CD4-positive, alpha-beta T cell (primary cell): ENCODE data around the gene INTS3. TPM values are rescaled to one million over a fixed set of nuclear protein-coding genes. Genes with fewer than 3 reads are reported as not detected.

Experiments
- ATAC-seq: fragments of 200-7000 bp; cut with Tn5 transposase; one replicate; pipeline ENCODE4 v1.10.0; 2022; ENCODE audit warnings: mild to moderate bottlenecking; ENCODE audit not compliant: poor library complexity
- CTCF ChIA-PET: fragments of 350-600 bp; sonication (Branson Sonifier 250); formaldehyde crosslinking; loops from one replicate; lab custom pipeline; 2021; ENCODE audit warnings: antibody characterized with exemption, inconsistent platforms; lab: Charles Lee
- POLR2A ChIA-PET: fragments of 350-600 bp; sonication (Branson Sonifier 250); formaldehyde crosslinking; loops from one replicate; lab custom pipeline; 2021; ENCODE audit warnings: antibody characterized with exemption, inconsistent platforms; lab: Charles Lee
- DNase-seq, 14 experiments: peaks; one replicate each; pipeline ENCODE4 v3.0.0-alpha.2; 2013 to 2020; ENCODE audit warnings: mixed read lengths in 2 of 14
- H3K27ac ChIP-seq, 2 donors: one replicate each; pipeline versions ENCODE4 v1.5.1 to v1.7.0; 2013; ENCODE audit warnings: low read length in 2 of 2, low read depth in 1 of 2, mild to moderate bottlenecking in 1 of 2
- H3K27me3 ChIP-seq, 2 experiments: 1 replicate in 1 of 2; 2 replicates in 1 of 2; pipeline versions ENCODE4 v1.6.1 to v1.7.0; 2013; ENCODE audit warnings: low read length in 2 of 2, control low read depth in 1 of 2, mild to moderate bottlenecking in 1 of 2, moderate library complexity in 1 of 2; ENCODE audit not compliant: insufficient read depth in 2 of 2, control insufficient read depth in 1 of 2
- H3K36me3 ChIP-seq: one replicate; pipeline ENCODE4 v1.6.1; 2013; ENCODE audit warnings: low read length, control low read depth; ENCODE audit not compliant: insufficient read depth
- H3K4me1 ChIP-seq: one replicate; pipeline ENCODE4 v1.6.1; 2013; ENCODE audit warnings: low read length, control low read depth; ENCODE audit not compliant: insufficient read depth
- H3K4me3 ChIP-seq: one replicate; pipeline ENCODE4 v1.5.1; 2013; ENCODE audit warnings: mild to moderate bottlenecking, low read length, moderate library complexity
- H3K9me3 ChIP-seq, 2 experiments: 1 replicate in 1 of 2; 2 replicates in 1 of 2; pipeline versions ENCODE4 v1.6.1 to v1.7.0; 2013; ENCODE audit warnings: low read length in 2 of 2, mild to moderate bottlenecking in 2 of 2, control low read depth in 1 of 2, moderate library complexity in 1 of 2; ENCODE audit not compliant: control insufficient read depth in 1 of 2, insufficient read depth in 1 of 2
- H3K27ac Mint-ChIP-seq: one replicate; pipeline ENCODE4 v1.8.0; 2020; ENCODE audit warnings: mixed read lengths
- H3K27me3 Mint-ChIP-seq: one replicate; pipeline ENCODE4 v1.8.0; 2021; ENCODE audit warnings: mixed read lengths
- H3K36me3 Mint-ChIP-seq: one replicate; pipeline ENCODE4 v1.8.0; 2021; ENCODE audit warnings: low read depth, mixed read lengths
- H3K4me1 Mint-ChIP-seq: one replicate; pipeline ENCODE4 v1.8.0; 2021; ENCODE audit warnings: low read depth, mixed read lengths
- H3K4me3 Mint-ChIP-seq: one replicate; pipeline ENCODE4 v1.8.0; 2020; ENCODE audit warnings: mild to moderate bottlenecking, mixed read lengths
- H3K9me3 Mint-ChIP-seq: one replicate; pipeline ENCODE4 v1.8.0; 2020; ENCODE audit warnings: mixed read lengths
- CTCF ChIP-seq: fragments of 200-600 bp; IDR thresholded peaks from one replicate; pipeline ENCODE4 v1.8.0; 2022; ENCODE audit warnings: antibody characterized with exemption, mild to moderate bottlenecking
- intact Hi-C, 2 experiments: fragments of 100-400 bp; cut with DNase I in 1 of 2; cut with micrococcal nuclease in 1 of 2; formaldehyde crosslinking; loops; one replicate each; pipeline versions ENCODE4 v1.15.1 to v1.9.0; 2023 to 2025; cut with DNase I, micrococcal nuclease
- total RNA-seq, 174 experiments: library from RNA in 2 of 174; stranded (reverse) in 2 of 174; gene quantifications; one replicate each; pipeline ENCODE4 v1.2.3 and lab custom pipeline; 2021 to 2026

Gene INTS3
- total RNA-seq, 2 experiments from 2014 or later = 24.9 to 27.4 TPM

- ATAC-seq (no peak), DNase-seq (no peak)
- no peaks in the 10 kb centered on the region for H3K27me3 ChIP-seq
- no peaks in the 10 kb centered on the region for H3K9me3 ChIP-seq
- no peaks in the 10 kb centered on the region for H3K4me1 Mint-ChIP-seq
- no peak overlapping the region for H3K27ac ChIP-seq
- H3K4me3 ChIP-seq = no peak overlapping the region
- H3K36me3 Mint-ChIP-seq = peaks cover 82% of the 10 kb centered on the region
- intact Hi-C loops = no loop called here
- no peaks in the 10 kb centered on the region for H3K4me1 ChIP-seq
- H3K36me3 ChIP-seq = peaks cover 81% of the 10 kb centered on the region
- H3K9me3 Mint-ChIP-seq = no peaks in the 10 kb centered on the region
- H3K27ac Mint-ChIP-seq = no peak overlapping the region
- H3K4me3 Mint-ChIP-seq = no peak overlapping the region
- ChIA-PET POLR2A (interaction anchor here (0.8 kb wide), 1 partner anchor 8 kb away, joined by 4 read pairs; no protein-coding TSS in a partner anchor), CTCF (no interaction called here)
- no peaks in the 10 kb centered on the region for H3K27me3 Mint-ChIP-seq
- TF ChIP-seq CTCF = no peak
Measured at GRCh38 chr1:153767519-153767918, 39.7 kb downstream of the INTS3 start.

GRCh38 chr1:153768316-153769181 lies 40.7 kb downstream of the INTS3 start:
- H3K4me1 Mint-ChIP-seq = no peaks in the 10 kb centered on the region
- H3K36me3 ChIP-seq = peaks cover 77% of the 10 kb centered on the region
- no peaks in the 10 kb centered on the region for H3K9me3 Mint-ChIP-seq
- DNase-seq = no peak
- no peaks in the 10 kb centered on the region for H3K4me1 ChIP-seq
- no peak for TF ChIP-seq CTCF
- H3K27me3 ChIP-seq = no peaks in the 10 kb centered on the region
- no peak overlapping the region for H3K27ac ChIP-seq
- no peak for ATAC-seq
- CTCF ChIA-PET = no interaction called here
- POLR2A ChIA-PET = no interaction called here
- H3K27ac Mint-ChIP-seq = no peak overlapping the region
- no peak overlapping the region for H3K4me3 Mint-ChIP-seq
- H3K9me3 ChIP-seq = no peaks in the 10 kb centered on the region
- peaks cover 71% of the 10 kb centered on the region for H3K36me3 Mint-ChIP-seq
- intact Hi-C loops = no loop called here
- no peak overlapping the region for H3K4me3 ChIP-seq
- H3K27me3 Mint-ChIP-seq = no peaks in the 10 kb centered on the region

DNA sequence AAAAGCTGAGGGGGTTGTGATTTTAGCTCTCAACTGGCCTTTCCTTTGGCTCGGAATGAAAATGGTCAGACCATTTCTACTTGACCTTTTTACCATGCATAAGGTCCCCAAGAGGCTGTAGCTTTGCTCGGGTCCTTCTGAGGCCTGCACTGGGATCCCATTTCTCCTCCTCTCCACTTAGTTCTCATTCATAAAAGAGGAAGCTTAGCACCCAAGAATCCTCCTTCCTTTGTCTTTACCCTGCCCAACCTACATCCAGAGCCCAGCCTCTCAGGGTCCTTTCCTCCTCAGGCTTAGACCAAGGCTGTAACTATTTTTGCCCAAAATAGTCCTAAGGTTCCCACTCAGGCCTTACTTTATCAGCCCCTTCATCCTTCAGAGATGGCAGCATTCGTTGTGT lies 41.4 kb downstream of the INTS3 start:
- no peaks in the 10 kb centered on the region for H3K4me1 ChIP-seq
- no peak overlapping the region for H3K27ac Mint-ChIP-seq
- intact Hi-C loops = no loop called here

More for the DNA sequence above, 41.4 kb downstream of the INTS3 start:
- H3K4me1 Mint-ChIP-seq = peaks cover 4% of the 10 kb centered on the region
- no peak for TF ChIP-seq CTCF
- H3K4me3 Mint-ChIP-seq = no peak overlapping the region
- peaks cover 65% of the 10 kb centered on the region for H3K36me3 Mint-ChIP-seq
- CTCF ChIA-PET = no interaction called here
- DNase-seq (no peak), ATAC-seq (no peak)
- POLR2A ChIA-PET = no interaction called here
- Histone ChIP-seq H3K27ac (no peak overlapping the region), H3K27me3 (no peaks in the 10 kb centered on the region), H3K4me3 (no peak overlapping the region), H3K9me3 (no peaks in the 10 kb centered on the region), H3K36me3 (peaks cover 72% of the 10 kb centered on the region)
- H3K9me3 Mint-ChIP-seq = no peaks in the 10 kb centered on the region
- no peaks in the 10 kb centered on the region for H3K27me3 Mint-ChIP-seq
